Endothelial cell of umbilical vein (primary cell): ENCODE results near the gene RAB1B.

Experiments used
- EZH2 ChIP-seq: IDR thresholded peaks from 2 replicates; pipeline ENCODE4 v1.6.1; 2012; ENCODE audit warnings: borderline replicate concordance, low read depth, mild to moderate bottlenecking, moderate library complexity, low read length, inconsistent platforms; ENCODE audit not compliant: severe bottlenecking
- GATA2 ChIP-seq: IDR thresholded peaks from 2 replicates; pipeline ENCODE4 v1.7.0; 2011; ENCODE audit warnings: low read depth, mild to moderate bottlenecking, moderate library complexity, mixed read lengths, low read length; ENCODE audit not compliant: insufficient read length, insufficient read depth
- POLR2A ChIP-seq: IDR thresholded peaks from 2 replicates; pipeline ENCODE4 v1.6.1; 2012; ENCODE audit warnings: low read depth, mild to moderate bottlenecking, control low read depth, low read length
- POLR2AphosphoS5 ChIP-seq: IDR thresholded peaks from 2 replicates; pipeline ENCODE4 v1.6.1; 2012; ENCODE audit warnings: low read depth, mild to moderate bottlenecking, control low read depth, low read length, moderate library complexity; ENCODE audit not compliant: insufficient read depth
- TF ChIP-seq, protein P1 (sequence below), 2 donors: IDR thresholded peaks; 1 replicate in 1 of 2; 2 replicates in 1 of 2; pipeline ENCODE4 v1.5.1; 2011; ENCODE audit warnings: low read length in 2 of 2, mild to moderate bottlenecking in 2 of 2, moderate library complexity in 2 of 2, control low read depth in 1 of 2, inconsistent platforms in 1 of 2, low read depth in 1 of 2; ENCODE audit not compliant: insufficient read depth in 1 of 2; ENCODE audit errors: extremely low read depth in 1 of 2
- TF ChIP-seq, protein P2 (sequence below): IDR thresholded peaks from 2 replicates; pipeline ENCODE4 v1.6.1; 2011; ENCODE audit not compliant: insufficient read depth, insufficient read length

DNA sequence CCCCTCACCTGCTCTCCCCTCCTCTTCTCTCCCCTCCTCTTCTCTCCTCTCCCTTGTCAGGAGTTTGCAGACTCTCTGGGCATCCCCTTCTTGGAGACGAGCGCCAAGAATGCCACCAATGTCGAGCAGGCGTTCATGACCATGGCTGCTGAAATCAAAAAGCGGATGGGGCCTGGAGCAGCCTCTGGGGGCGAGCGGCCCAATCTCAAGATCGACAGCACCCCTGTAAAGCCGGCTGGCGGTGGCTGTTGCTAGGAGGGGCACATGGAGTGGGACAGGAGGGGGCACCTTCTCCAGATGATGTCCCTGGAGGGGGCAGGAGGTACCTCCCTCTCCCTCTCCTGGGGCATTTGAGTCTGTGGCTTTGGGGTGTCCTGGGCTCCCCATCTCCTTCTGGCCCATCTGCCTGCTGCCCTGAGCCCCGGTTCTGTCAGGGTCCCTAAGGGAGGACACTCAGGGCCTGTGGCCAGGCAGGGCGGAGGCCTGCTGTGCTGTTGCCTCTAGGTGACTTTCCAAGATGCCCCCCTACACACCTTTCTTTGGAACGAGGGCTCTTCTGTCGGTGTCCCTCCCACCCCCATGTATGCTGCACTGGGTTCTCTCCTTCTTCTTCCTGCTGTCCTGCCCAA lies 7.7 kb downstream of the RAB1B start:
- TF ChIP-seq, protein P1, sequence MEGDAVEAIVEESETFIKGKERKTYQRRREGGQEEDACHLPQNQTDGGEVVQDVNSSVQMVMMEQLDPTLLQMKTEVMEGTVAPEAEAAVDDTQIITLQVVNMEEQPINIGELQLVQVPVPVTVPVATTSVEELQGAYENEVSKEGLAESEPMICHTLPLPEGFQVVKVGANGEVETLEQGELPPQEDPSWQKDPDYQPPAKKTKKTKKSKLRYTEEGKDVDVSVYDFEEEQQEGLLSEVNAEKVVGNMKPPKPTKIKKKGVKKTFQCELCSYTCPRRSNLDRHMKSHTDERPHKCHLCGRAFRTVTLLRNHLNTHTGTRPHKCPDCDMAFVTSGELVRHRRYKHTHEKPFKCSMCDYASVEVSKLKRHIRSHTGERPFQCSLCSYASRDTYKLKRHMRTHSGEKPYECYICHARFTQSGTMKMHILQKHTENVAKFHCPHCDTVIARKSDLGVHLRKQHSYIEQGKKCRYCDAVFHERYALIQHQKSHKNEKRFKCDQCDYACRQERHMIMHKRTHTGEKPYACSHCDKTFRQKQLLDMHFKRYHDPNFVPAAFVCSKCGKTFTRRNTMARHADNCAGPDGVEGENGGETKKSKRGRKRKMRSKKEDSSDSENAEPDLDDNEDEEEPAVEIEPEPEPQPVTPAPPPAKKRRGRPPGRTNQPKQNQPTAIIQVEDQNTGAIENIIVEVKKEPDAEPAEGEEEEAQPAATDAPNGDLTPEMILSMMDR (IDR thresholded peaks at IDR 0.05; ENCODE audit: extremely low read depth in 1 of 2, insufficient read depth in 1 of 2, low read depth in 1 of 2, low read length in 2 of 2) = no peak
- TF ChIP-seq POLR2A (no peak), EZH2 (no peak), GATA2 (no peak), POLR2AphosphoS5 (no peak)
- TF ChIP-seq, protein P2, sequence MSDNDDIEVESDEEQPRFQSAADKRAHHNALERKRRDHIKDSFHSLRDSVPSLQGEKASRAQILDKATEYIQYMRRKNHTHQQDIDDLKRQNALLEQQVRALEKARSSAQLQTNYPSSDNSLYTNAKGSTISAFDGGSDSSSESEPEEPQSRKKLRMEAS = no peak
